K562 treated with DMSO at 1 percent for 4 hours (cell line): ENCODE results near the gene FBXO10. TPM values are rescaled to one million over a fixed set of nuclear protein-coding genes. Genes with fewer than 3 reads are reported as not detected.

ENCODE experiments used
- total RNA-seq: library from RNA; unstranded; fragments of 300-600 nt; gene quantifications from 2 replicates; pipeline ENCODE4 v1.2.3, GENCODE V29; 2022; ENCODE audit not compliant: insufficient read depth

FBXO10 gene, protein sequence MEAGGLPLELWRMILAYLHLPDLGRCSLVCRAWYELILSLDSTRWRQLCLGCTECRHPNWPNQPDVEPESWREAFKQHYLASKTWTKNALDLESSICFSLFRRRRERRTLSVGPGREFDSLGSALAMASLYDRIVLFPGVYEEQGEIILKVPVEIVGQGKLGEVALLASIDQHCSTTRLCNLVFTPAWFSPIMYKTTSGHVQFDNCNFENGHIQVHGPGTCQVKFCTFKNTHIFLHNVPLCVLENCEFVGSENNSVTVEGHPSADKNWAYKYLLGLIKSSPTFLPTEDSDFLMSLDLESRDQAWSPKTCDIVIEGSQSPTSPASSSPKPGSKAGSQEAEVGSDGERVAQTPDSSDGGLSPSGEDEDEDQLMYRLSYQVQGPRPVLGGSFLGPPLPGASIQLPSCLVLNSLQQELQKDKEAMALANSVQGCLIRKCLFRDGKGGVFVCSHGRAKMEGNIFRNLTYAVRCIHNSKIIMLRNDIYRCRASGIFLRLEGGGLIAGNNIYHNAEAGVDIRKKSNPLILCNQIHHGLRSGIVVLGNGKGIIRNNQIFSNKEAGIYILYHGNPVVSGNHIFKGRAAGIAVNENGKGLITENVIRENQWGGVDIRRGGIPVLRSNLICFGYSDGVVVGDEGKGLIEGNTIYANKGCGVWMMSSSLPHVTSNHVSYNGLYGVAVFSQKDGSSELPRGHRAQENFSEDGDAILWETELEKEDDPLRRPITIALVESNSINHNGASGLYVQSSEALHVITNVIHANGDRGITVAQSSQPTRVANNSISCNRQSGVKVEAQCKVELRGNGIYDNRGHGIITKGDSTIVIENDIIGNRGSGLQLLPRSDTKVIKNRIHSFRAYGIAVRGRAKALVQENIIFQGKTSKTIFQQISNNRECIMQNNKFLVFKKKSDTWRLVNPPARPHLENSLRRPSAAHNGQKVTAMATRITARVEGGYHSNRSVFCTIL
- total RNA-seq = 17.4 and 22.0 TPM in 2 replicates

DNA sequence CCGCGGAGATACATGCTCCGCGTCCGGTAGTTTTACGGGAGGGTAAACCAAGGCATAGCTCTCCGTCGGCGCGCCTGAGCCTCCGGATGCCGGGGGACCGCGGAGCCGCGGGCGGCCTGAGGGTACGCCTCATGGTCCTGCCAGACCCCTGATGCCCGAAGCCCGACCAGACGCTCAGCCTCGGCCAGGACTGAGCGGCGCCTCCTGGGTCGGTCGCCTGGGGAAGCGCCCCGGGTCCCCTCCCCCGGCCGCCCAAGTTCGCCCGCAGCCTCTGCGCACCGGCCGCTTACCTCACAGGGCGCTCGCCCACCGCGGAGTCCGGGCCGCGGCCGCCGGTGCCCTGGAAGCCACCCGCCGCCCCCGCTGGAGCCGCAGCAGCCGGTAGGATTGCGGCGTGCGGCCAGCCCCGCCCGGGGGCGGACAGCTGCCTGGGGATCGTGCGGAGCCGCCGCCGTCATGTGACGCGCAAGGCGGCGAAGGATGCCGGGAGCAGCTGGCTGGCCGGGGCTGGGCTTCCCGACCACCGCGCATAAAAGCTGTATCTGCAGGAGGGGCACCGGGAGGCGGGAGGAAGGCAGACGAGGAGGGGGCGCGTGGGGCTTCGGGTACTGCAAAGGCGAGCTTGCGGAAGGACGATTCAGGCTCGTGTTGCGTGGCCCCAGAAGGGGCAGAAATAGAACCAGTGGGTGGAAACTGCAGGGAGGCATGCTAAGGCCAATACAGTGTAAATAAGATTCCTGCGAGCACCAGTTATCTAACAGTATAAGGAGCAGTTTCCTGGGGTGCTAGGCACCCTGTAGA, at the start of gene FBXO10:
Gene FBXO10, minus strand, starts transcription at position 460 of the 801 bp plus-strand sequence. CDS start 34,612 bp downstream, outside the sequence.

GRCh38 chr9:37592108-37592951, 16.1 kb upstream of the FBXO10 start, which contains the start of gene TOMM5:
Gene TOMM5 (minus strand): TSS chr9:37592597. CDS start chr9:37592532, 65 bp downstream.

GRCh38 chr9:37485389-37486255, 90.6 kb downstream of the FBXO10 start, which contains the start of gene POLR1E:
Gene POLR1E (plus strand): TSS chr9:37485948. CDS start chr9:37486048, 100 bp downstream.

DNA sequence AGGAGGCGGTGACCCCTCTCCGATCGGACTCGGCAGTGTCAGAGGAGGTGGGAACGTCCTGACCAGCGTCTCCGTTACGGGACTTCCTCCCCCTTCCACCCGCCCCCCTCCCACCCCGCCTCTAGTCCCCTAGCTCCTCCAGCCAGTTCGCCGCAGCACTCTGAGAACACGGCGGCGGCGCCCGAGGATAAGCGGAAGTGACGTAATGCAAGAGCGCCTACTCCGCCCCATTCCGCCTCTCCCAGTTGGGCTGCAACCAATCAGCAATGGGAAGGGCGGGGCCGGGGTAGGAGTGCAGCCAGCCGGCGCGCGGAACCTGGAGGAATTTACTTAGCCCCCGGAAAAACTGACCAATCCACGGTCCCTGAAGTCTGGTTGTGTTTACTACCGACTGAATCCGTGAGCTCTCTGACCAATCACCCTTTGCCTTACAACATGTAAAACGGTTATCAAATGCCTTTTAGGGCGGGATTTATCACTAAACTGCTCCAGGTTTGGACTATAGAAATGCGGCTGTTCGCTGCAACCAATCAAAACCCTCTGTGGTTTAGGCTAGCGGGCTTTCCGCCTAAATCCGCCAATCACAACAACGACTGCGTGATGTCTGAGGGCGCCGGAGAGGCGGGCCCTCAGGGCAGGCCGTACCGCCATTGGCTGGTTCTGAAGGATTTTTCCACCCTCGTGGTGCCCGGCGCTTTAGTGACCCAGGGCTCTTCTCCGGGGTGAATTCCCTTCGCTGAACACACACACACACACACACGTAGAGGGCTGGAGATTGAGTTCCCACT, 110.7 kb downstream of the FBXO10 start, which contains the start of gene ZBTB5:
Gene ZBTB5, minus strand, starts transcription at position 202 of the 788 bp plus-strand sequence. CDS start 22,899 bp downstream, outside the sequence.

Other genes starting within 250 kb of the FBXO10 start
- gene GRHPR, start 153.7 kb downstream of the FBXO10 start, total RNA-seq = 172 and 209 TPM in 2 replicates
- gene ZBTB5, start 110.9 kb downstream of the FBXO10 start, total RNA-seq = 17.5 and 21.2 TPM in 2 replicates
- gene POLR1E, start 90.4 kb downstream of the FBXO10 start, total RNA-seq = 30.2 and 32.6 TPM in 2 replicates
- 131 and 135 TPM in 2 replicates for gene TOMM5, start 16.2 kb upstream of the FBXO10 start, total RNA-seq
- not detected in 2 replicates for gene FRMPD1, start 74.6 kb upstream of the FBXO10 start, total RNA-seq
- gene TRMT10B, start 177.4 kb upstream of the FBXO10 start, total RNA-seq = 6.3 and 6.4 TPM in 2 replicates
- gene EXOSC3, start 208.7 kb upstream of the FBXO10 start, total RNA-seq = 17.9 and 48.4 TPM in 2 replicates
- gene DCAF10, start 224.4 kb upstream of the FBXO10 start, total RNA-seq = 18.9 and 19.3 TPM in 2 replicates